ENCODE data around the gene BRD2.

GRCh38 chr6:32953775-32954174, 14.6 kb upstream of the BRD2 start:
- TF ChIP-seq GATA2 (IDR thresholded peaks at IDR 0.05; ENCODE audit: low read depth, low read length) = no peak
- TF ChIP-seq GATA3 (IDR thresholded peaks at IDR 0.05; ENCODE audit: low read depth, low read length) = no peak

All from SH-SY5Y (cell line).